Testis (tissue), 2 donors: Measurements from ENCODE around the gene TMEM242.

Experiments used
- POLR2A ChIP-seq: fragments of 450-650 bp; IDR thresholded peaks from one replicate; pipeline ENCODE4 v1.6.1; 2017; ENCODE audit warnings: antibody characterized with exemption, mild to moderate bottlenecking, moderate library complexity
- TF ChIP-seq, protein P1 (sequence below), 3 experiments: fragments of 450-650 bp in 2 of 3; fragments of 200-600 bp in 1 of 3; sonication (generic) in 1 of 3; IDR thresholded peaks; one replicate each; pipeline ENCODE4 v1.5.1; 2016 to 2019; ENCODE audit warnings: antibody characterized with exemption in 3 of 3, mild to moderate bottlenecking in 2 of 3, moderate library complexity in 1 of 3

DNA sequence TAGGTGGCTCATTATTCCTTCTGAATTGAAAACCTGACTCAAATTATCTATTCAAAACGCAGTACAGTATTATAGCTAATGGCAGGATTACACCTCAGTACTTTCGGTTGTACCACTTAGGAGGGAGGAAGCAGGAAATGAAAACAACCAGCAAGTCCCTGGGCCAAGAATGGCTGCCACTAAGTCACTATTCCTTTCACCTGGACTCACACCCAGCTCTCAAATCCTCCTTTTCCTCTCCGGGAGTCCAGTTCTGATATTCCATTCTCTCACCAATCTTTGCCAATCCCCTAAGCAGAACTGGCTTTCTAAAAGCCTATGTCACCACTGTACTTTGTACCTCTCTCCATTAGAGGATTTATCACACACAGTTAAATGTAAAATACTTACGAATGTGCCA is 20.6 kb downstream of the TMEM242 start:
- TF ChIP-seq, protein P1, sequence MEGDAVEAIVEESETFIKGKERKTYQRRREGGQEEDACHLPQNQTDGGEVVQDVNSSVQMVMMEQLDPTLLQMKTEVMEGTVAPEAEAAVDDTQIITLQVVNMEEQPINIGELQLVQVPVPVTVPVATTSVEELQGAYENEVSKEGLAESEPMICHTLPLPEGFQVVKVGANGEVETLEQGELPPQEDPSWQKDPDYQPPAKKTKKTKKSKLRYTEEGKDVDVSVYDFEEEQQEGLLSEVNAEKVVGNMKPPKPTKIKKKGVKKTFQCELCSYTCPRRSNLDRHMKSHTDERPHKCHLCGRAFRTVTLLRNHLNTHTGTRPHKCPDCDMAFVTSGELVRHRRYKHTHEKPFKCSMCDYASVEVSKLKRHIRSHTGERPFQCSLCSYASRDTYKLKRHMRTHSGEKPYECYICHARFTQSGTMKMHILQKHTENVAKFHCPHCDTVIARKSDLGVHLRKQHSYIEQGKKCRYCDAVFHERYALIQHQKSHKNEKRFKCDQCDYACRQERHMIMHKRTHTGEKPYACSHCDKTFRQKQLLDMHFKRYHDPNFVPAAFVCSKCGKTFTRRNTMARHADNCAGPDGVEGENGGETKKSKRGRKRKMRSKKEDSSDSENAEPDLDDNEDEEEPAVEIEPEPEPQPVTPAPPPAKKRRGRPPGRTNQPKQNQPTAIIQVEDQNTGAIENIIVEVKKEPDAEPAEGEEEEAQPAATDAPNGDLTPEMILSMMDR (IDR thresholded peaks at IDR 0.05): no peak
- no peak for TF ChIP-seq POLR2A
